COLO668 (cell line): ENCODE results near the gene ANKRD65.
A peak's percentile ranks its signal among the peaks of the same experiment; 100 is the strongest.
"Not testable (repeated sequence)": the region's sequence is repeated elsewhere in the genome, so short reads cannot be mapped to it uniquely, and the experiment has no call there.

Experiments
- DNase-seq: peaks from one replicate; lab custom pipeline; 2025; ENCODE audit not compliant: unreplicated experiment; lab: John Stamatoyannopoulos, UW

The ANKRD65 gene

DNA sequence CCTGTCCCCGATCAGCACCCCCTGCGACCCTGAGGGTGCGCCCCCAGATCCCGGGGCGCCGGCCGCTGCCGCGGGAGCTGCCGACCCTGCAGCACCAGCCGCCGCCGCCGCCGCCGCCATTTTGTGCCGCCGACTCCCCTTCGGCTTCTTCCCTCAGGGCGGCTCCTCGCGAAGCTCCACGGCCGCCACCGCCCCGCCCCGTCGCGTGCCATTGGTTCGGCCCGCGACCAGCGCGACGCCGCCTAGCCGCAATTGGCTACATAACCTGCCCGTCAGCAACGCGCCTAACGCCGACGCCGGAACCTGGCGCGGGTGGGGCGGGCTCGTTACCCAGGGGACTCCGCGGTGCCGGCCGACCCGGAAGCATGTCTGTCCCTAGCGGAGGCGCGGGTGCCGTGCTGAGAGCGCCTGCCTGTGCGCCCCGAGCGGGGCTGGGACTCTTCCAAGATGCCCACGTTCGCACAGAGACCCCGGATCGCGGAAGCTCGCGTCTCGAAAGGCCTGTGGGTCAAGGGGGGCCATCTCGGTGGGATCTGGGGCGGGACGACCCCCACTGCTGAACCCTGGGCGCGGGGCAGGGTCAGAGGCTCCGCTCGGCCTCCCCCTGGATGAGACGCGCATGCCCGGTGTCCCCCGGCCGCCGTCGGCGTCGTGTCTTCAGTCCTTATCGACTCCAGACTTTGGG, 21.7 kb downstream of the ANKRD65 start, which contains the start of gene CCNL2:
Gene CCNL2, minus strand, starts transcription at position 149 of the 685 bp plus-strand sequence. Its CDS starts 29 bp downstream, at position 120.
- peak; percentile 100 for DNase-seq

DNA sequence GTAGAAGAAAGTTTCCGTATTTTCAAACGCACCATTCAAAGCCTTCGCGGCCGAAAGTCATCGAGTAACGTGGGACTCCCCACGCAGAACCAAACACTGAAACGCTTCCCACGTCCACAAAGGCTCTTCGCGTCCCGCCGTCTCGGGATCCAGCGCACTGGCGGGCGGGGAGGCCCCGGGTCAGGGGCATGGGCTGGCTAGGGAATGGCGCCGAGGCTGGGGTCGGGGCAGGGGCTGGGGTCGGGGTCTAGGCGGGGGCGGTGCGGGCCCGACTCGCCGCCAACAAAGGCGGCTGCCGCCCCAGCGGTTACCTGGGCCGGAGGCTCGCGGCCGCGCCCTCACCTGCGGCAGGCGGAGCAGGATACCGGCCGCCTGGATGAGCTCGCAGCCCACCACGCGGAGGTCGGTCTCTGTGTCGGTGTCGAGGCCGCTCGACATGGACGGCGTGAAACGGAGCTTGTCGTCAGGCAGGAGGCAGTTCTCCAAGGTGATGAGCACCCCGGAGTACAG, 22.3 kb downstream of the ANKRD65 start:
- peak; percentile 53 for DNase-seq

DNA sequence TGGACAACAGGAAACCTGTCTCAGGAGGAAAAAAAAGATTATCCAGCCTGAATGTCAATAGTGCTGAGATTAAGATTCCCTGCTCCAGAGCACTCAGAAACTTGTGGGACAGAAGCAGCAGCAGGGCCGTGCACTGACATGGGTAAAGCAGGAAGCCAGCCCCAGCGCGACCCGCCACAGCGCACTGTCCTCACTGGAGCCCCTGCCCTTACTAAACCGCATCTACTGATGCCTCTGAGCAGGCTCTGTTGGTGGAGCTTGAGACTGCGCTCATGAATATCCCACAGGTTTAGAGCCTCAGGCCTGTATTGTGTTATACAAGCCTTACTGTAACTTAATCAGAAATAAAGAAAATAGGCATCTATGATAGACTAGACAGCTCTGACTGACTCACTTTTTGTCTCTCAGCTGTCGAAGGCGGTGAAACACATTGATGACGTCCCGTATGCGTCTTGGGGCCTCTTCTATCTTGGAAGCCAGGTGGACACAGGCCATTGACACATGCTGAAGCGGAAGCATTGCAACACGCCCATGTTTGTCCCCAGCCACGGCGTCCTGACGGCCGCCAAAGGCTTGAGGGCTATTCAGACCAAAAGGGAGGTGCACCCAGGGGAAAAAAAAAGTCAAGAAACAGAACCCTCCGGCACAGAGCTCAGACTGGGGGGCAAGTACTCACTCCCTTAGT, 23.1 kb downstream of the ANKRD65 start:
- DNase-seq, result peak; percentile 53

DNA sequence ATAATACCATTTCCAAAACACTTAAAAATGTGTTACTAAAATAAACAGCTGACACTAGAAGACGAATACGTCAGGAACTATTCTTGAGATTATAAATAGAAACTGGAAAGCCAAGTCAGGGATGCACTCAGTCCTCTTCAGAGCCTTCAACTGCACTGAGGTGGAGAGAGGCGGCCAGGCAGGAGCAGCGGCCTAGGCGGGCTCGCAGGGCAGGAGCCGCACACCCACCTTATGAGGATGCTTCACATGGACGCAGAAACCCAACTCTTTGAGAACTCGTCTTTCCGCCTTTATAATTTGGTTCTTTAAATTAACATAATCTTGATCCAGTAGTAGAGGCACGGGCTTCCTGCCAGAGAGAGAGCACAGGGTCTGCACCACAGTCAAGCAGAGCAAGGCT, 25.9 kb downstream of the ANKRD65 start:
- no peak for DNase-seq

DNA sequence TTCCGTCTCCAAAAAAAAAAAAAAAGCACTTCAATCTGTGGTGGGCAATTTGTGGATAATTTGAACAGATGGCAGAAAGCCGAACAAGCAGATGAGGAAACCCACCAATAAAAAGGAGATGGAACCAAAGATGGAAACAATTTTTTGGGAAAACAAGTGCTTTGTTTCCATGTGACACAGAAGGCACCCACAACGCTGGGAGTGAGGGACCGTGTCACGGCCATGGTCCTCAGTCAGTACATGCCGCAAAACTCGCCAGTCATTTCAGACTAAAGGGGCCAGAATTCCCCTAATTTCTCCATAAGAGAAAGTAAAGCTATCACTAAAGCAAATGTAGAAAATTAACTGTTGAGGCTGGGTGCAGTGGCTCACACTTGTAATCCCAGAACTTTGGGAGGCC, 27.0 kb downstream of the ANKRD65 start:
- DNase-seq, result no peak

DNA sequence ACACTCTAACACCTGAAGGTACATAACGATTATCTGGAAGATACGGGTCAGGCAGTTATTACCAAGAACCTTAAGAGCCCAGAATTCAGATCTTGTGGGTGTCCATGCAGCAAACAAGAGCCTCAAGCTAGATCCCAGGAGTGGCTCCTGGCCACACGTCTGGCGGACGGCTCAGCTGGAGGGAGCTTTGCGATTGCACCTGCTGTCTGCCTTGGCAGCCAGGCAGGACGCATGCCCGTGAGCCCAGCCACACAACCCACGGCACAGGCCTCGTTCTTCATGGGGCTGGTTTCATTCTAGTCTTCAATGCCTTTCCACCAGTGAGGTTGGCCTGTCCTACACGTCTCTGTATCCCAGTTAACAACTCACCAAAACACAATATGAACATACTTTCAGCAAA, 27.6 kb downstream of the ANKRD65 start:
- DNase-seq, result no peak

DNA sequence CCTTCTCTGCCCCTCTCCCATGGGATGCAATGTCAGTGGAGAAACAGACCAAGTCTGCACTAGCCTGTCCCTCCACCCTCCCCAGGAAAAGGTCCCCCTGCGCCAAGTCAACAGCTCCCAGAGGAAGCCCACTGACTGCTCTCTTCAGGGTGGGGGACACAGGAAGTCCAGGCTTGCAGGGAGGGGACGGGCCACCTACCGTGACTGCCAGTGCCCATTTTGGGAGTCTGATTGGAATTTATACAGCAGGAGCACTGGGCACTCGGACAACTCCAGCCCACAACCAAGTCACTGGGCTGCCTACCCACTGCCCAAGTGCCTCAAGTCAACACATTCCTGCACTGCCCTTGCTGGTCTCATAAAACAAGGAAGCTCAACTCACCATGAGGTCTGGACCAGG, 28.1 kb downstream of the ANKRD65 start:
- DNase-seq, result no peak

DNA sequence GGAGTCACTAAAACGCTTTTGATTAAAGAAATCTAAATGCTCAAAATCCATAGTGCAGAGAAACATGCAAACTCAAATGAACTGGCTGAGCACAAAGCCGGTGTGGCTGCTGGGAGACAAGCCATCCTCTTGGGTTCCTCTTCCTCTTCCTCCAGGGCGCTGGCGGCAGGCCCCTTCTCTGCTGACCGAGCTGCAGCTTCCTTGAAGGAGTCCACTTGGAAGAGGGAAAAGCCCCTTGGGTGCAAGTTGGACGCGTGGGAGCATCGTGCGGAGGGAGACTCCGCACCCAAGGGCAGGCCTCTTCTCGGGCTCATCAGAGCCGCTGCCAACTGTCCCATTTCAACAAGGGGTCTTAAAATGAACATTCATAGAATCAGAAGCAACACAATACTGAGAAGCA, 29.9 kb downstream of the ANKRD65 start:
- DNase-seq, result no peak

DNA sequence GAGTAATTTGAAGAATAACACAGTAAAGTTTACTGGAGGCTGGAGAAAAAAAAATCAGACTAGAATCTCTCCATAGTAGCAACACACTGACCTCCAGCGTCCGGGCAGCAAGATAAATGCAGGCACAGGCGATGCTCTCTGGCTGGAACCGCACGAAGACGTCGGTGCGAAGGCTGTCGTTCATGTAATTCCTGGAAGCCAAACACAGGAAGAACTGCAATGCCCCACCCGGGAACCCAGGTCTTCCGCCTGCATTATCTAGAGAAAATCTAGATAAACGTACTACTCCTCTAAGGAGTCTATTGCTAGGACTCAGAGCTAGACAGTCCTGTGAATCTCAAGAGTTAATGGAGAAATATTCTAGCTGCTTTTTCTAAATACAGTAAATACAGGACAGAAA, 30.4 kb downstream of the ANKRD65 start:
- no peak for DNase-seq

DNA sequence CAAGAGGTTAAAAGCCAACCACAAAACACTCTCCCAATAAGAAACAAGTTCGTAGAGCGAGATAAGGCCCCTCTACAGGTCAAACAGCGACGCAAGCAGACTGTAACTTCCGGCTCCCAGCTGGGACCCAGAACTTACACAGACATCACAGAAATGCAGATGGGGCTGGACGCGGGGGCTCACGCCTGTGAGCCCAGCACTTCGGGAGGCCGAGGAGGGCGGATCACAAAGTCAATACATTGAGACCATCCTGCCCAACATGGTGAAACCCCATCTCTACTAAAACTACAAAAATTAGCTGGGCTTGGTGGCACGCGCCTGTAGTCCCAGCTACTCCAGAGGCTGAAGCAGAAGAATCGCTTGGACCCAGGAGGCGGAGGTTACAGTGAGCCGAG, 33.0 kb downstream of the ANKRD65 start:
- no peak for DNase-seq

DNA sequence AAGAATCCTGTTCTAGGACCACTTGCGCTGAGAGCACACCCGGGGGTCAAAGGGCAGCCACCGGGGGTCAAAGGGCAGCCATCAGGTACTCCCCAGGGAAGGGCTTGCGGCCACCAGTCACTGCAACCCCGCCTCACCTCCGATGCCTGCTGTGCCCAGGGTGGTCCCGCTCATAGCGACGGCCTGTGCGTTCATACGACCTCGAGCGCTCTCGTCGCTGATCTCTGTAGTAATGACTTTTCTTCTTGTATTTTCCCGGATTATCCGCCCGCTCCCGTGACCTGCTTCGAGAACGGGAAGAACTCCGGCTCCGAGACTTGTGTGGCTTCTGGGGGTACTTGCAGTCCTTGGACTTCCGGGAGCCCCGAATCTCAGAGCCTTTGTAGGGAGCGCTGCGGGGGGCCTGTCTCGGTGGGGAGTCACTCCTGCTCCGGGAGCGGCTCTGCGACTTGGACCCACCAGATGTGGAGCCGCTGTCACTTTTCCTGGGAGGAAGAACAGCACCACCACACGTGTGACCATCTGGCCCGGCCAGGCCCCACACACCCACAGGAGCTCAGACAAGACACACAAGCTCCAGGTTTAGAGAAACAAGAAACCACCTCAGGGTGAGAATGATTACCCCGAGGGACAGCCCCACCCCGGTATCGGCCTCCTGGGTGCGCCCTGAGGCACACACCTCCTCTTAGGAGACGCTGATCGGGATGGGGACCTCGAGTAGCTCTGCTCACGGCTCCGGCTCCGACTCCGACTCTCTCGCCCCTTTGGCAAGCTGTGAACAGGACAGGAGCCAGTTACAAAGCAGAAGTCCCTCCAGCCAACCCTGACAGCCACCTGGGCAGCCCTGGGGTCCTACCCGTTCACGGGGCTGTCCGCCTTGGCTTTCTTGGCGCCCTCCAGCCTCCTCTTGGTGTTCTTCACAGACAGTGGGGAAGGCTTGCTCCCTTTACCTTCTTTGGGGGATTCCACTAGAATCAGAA, 33.7 kb downstream of the ANKRD65 start:
- no peak for DNase-seq

DNA sequence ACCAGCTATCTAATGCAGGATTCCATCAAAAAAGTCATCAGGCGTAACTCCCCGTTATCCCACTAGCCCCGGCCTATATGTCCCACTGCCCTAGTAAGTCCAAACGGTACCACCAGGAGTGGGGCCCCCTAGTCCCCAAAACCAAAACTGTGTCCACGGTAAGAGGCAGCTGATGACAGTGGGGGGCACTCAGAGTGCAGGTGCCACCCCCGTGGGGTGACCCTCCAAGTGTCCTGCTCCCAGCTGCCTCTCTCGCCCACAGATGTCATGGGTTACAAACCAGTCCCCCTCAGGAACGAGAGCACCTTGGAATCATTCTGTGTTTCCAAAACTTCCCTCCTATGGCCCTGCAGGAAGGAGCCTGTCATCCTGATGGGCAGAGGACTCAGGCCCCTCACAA, 35.1 kb downstream of the ANKRD65 start:
- no peak for DNase-seq

DNA sequence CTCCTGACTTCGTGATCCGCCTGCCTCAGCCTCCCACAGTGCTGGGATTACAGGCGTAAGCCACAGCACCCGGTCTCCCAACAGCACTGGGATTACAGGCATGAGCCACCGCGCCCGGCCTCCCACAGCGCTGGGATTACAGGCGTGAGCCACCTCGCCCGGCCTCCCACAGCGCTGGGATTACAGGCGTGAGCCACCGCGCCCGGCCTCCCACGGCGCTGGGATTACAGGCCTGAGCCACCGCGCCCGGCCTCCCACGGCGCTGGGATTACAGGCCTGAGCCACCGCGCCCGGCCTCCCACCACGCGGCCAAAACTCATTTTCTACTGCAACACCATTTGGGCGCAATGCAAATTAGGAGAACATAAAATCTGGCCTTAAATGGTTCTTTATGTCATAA, 35.7 kb downstream of the ANKRD65 start:
- DNase-seq, result not testable (repeated sequence)

DNA sequence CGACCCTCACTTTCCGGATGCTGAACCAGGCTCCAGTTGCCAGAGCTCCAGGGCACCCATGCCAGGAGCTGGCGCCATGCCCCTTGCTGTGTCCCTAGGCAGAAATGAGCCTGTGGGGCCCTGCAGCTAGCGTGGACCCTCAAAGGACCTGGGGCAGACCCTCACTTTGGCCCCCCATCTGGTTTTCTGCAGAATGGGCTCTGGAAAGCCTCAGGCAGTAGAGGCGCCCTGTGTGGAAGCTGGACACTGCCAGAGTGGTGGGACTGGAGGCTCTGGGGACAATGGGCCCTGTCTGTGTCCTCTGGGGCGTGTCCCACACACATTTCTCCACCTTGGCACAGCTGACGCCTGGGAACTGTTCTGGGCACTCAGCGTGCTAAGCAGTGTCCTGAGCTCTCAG, 39.8 kb downstream of the ANKRD65 start:
- no peak for DNase-seq

DNA sequence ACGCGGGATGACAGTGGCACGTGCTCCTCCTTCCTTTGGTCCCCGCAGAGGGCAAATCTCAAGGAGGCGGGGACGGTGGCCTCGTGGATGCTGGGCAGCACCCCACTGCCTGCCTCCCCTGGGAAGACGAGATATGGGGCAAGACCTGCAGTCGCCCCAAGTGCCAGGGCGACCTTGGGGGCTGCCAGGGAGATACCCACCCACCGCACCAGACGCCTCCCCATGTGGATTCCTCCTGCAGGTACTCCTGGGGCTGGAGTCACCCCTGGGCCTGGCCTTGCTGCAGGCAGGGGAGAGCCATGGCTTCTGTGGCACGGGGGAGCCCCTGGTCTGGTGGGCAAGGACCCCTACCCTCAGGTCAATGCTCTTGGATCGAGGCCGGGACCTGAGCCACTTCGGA, 40.2 kb downstream of the ANKRD65 start:
- DNase-seq, result no peak

DNA sequence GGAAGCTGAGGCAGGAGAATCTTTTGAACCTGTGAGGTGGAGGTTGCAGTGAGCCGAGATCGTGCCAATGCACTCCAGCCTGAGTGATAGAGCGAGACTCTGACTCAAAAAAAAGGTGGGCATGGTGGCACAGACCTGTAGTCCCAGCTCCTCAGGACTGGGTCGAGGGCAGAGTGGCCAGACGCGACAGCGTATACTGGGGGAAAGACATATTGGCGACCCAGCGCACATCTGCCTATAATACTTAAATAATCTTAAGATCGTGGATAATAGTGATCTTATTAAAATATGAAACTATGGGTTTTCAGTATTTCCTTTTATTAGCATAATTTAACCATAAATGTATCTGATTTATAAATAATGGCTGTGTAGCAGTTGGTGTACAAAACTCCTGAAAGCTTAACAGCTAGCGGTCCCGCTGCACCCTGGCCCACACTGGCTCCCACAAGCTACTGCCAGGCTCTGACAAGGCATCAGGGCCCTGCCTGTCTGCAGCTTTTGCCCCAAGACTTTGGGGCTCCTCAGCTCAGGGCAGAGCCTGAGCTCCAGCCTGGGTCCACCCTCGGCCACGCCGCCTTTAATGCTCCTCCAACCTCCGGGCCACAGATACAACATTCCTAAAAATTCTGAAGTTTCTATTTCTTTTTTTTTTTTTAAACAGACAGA, 43.4 kb downstream of the ANKRD65 start:
- DNase-seq, result no peak

DNA sequence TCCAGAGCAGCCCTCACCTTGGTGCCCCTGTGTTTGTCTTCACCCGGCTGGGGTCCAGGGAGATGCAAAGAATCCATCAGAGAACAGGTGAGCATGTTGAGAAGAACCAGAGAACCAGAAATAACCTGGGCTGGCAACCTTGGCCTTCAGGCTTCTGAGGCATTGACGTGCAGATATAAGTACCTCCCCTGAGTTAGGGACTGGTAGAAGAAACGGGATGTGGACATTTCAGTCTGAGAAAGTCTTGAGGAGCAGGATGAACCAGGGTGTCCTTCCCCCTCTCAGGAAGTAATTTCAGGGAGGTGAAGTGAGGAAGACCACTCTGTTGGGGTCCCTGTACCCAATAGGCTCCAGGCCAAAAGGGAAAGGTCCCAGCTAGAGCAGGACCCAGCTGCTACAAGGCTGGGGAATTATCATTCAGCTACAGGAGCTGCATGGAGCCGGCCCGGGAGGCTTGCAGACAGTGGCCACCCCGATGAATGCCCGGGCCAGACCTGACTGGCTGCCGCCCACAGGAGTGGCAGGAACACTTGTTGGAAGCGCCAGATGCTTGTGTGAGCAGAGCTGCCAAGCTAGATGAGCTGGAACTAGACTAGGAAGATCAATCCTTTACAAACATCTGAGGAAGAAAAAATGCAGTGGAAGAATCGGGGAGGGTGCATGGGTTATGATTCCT, 44.4 kb downstream of the ANKRD65 start:
- DNase-seq, result no peak

DNA sequence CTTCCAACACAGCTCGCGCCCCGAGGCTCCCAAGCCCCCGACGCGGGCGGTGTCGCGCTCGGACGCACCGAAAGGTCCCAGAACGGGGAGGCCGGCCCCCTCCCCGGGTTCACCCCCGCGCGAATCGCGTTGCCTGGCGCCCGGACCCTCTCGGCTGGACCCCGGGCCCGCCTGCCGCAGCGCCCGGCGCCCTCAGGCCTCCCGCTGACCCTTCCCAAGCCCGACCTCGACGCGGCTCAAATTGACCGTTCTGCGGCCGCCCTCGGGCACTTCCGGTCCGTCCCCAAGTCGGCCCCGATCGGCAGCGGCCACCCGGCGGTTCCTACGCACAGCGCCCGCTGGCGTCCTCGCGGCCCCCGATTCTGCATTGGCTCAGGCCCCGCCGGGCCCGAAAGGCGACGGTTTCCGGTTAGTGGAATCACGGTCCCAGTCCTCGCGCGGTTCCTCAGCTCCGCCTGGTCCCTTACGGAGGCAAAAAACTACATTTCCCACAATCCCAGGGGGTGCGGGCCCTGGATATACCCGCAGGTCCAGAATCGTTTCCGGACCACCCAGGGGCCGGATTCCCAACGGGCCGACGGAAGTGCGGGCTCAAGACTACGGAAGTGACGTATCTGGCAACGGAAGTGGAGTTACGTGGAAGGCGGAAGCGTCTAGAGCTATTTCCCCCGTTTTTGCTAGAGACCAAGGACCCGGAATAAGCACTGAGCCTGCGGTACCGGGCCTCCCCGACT, 46.0 kb downstream of the ANKRD65 start, which contains the start of gene AURKAIP1:
Gene AURKAIP1, minus strand, starts transcription at position 279 of the 734 bp plus-strand sequence. CDS start 451 bp downstream, outside the sequence.
- DNase-seq, result peak; percentile 100

DNA sequence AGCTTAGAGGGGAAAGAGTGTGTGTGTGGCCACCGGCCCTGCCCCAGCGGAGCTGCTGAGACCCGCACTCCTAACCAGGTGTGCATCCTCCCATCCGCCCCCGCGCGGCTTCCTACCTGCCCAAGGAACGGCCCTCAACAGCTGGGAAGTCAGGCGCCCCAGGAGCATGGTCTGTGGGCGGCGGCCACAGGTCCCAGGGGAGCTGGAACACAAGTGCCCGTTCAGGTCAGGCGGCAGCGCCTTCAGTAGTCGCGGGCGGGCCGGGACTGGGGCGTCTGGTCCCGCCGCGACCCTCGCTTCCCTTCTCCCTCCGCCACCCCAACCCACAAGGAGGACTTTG, 46.5 kb downstream of the ANKRD65 start:
- peak; percentile 68 for DNase-seq
